HEK293 (cell line): Measurements from ENCODE around the gene CRTC1.
"Not testable (repeated sequence)": the region's sequence is repeated elsewhere in the genome, so short reads cannot be mapped to it uniquely, and the experiment has no call there.

Experiments
- CTCF ChIA-PET: fragments of 350-600 bp; formaldehyde crosslinking; extraction: SDS; loops from one replicate; lab custom pipeline; 2021; ENCODE audit warnings: antibody characterized with exemption; lab: Yijun Ruan, JAX
- POLR2A ChIA-PET: fragments of 300-600 bp; formaldehyde crosslinking; extraction: SDS; loops from one replicate; lab custom pipeline; 2020; ENCODE audit warnings: antibody characterized with exemption, inconsistent platforms; lab: Yijun Ruan, JAX
- H3K27ac ChIP-seq: fragments of 200-500 bp; sonication (Bioruptor generic); 2 replicates; pipeline ENCODE4 v1.5.1; 2014; ENCODE audit warnings: low read depth, low read length, control low read depth, inconsistent platforms; ENCODE audit errors: extremely low read depth
- H3K36me3 ChIP-seq, 2 experiments: fragments of 200-500 bp in 1 of 2; sonication (Bioruptor generic) in 1 of 2; 1 replicate in 1 of 2; 2 replicates in 1 of 2; pipeline ENCODE4 v1.5.1; 2014 to 2017; ENCODE audit warnings: inconsistent platforms in 2 of 2, low read length in 2 of 2; ENCODE audit not compliant: control insufficient read depth in 2 of 2, insufficient read depth in 1 of 2
- H3K4me1 ChIP-seq: fragments of 200-500 bp; sonication (Bioruptor generic); 2 replicates; pipeline ENCODE4 v1.5.1; 2014; ENCODE audit warnings: mild to moderate bottlenecking, low read length, inconsistent platforms; ENCODE audit not compliant: control insufficient read depth, insufficient read depth
- H3K4me3 ChIP-seq: 2 replicates; pipeline ENCODE4 v1.5.1; 2011; ENCODE audit warnings: low read depth, mild to moderate bottlenecking, control low read depth, low read length, moderate library complexity
- H3K9me3 ChIP-seq: fragments of 200-500 bp; sonication (Bioruptor generic); 2 replicates; pipeline ENCODE4 v1.5.1; 2014; ENCODE audit warnings: low read depth, low read length, inconsistent platforms; ENCODE audit not compliant: control insufficient read depth, insufficient read depth
- SP3 ChIP-seq: fragments of 450-650 bp; formaldehyde crosslinking; IDR thresholded peaks from 2 replicates; pipeline ENCODE4 v1.5.1; 2016; ENCODE audit warnings: missing biosample characterization, missing genetic modification characterization
- ZEB2 ChIP-seq: fragments of 450-650 bp; formaldehyde crosslinking; IDR thresholded peaks from 2 replicates; pipeline ENCODE4 v1.5.1; 2016; ENCODE audit warnings: missing biosample characterization, missing genetic modification characterization
- ZNF311 ChIP-seq: fragments of 450-650 bp; formaldehyde crosslinking; IDR thresholded peaks from 2 replicates; pipeline ENCODE4 v1.5.1; 2017; ENCODE audit warnings: missing biosample characterization, missing genetic modification characterization, borderline replicate concordance
- ZNF426 ChIP-seq: fragments of 450-650 bp; formaldehyde crosslinking; IDR thresholded peaks from 2 replicates; pipeline ENCODE4 v1.5.1; 2017; ENCODE audit warnings: missing biosample characterization, missing genetic modification characterization, mild to moderate bottlenecking, inconsistent platforms, moderate library complexity
- ZNF664 ChIP-seq: fragments of 450-650 bp; formaldehyde crosslinking; IDR thresholded peaks from 2 replicates; pipeline ENCODE4 v1.5.1; 2016; ENCODE audit warnings: missing biosample characterization, missing genetic modification characterization
- TF ChIP-seq, protein P1 (sequence below): fragments of 450-650 bp; formaldehyde crosslinking; IDR thresholded peaks from 2 replicates; pipeline ENCODE4 v1.5.1; 2016; ENCODE audit warnings: missing biosample characterization, missing genetic modification characterization
- TF ChIP-seq, protein P2 (sequence below): fragments of 450-650 bp; formaldehyde crosslinking; IDR thresholded peaks from 2 replicates; pipeline ENCODE4 v1.5.1; 2016; ENCODE audit warnings: missing biosample characterization, missing genetic modification characterization
- TF ChIP-seq, protein P3 (sequence below): fragments of 450-650 bp; formaldehyde crosslinking; IDR thresholded peaks from 2 replicates; pipeline ENCODE4 v1.5.1; 2016; ENCODE audit warnings: missing biosample characterization, missing genetic modification characterization
- TF ChIP-seq, protein P4 (sequence below): fragments of 450-650 bp; formaldehyde crosslinking; IDR thresholded peaks from 2 replicates; pipeline ENCODE4 v1.5.1; 2016; ENCODE audit warnings: missing biosample characterization, missing genetic modification characterization

The CRTC1 gene

DNA sequence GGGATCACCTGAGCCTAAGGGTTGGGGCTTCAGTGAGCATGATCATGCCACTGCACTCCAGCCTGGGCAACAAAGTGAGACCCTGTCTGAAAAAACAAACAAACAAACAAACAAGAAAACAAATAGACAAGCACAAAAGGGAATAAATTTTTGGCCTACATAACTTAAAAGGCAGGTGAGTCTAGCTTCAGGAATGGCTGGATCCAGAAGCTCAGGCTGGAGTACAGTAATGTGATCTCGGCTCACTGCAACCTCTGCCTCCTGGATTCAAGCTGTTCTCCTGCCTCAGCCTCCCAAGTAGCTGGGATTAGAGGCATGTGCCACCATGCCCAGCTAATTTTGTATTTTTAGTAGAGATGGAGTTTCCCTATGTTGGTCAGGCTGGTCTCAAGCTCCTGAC lies 3.3 kb upstream of the CRTC1 start:
- H3K4me1 ChIP-seq, H3K9me3 ChIP-seq, H3K27ac ChIP-seq, H3K4me3 ChIP-seq, H3K36me3 ChIP-seq: not testable (repeated sequence)
- 0 out of 2 replicates have a peak, but pooled peaks have one; percentile 25 for TF ChIP-seq ZNF664 (tag by site-specific recombination)
- ChIA-PET CTCF (interaction anchor here (0.6 to 0.7 kb wide), 2 partner anchors 92 to 221 kb away, joined by 3 read pairs; no protein-coding TSS in a partner anchor), POLR2A (interaction anchor here (0.6 kb wide), 2 partner anchors 14 to 72 kb away, joined by 3 to 4 read pairs; no protein-coding TSS in a partner anchor)

DNA sequence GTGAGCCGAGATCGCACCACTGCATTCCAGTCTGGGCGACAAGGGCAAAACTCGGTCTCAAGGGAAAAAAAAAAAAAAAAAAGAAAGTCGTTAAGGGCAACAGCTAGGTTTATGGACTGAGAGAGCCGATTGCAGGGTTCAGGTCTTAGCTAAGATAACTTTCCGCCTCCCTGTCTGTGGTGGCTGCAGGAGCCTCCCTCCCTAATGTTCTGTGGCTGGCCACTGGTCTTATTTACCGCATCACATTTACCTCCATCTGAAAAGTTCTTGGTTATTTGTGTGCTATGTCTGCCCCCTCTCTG lies 722 bp upstream of the CRTC1 start:
- CTCF ChIA-PET = interaction anchor here (1.7 kb wide), 1 partner anchor 89 kb away, joined by 4 read pairs; no protein-coding TSS in a partner anchor
- TF ChIP-seq, protein P1, sequence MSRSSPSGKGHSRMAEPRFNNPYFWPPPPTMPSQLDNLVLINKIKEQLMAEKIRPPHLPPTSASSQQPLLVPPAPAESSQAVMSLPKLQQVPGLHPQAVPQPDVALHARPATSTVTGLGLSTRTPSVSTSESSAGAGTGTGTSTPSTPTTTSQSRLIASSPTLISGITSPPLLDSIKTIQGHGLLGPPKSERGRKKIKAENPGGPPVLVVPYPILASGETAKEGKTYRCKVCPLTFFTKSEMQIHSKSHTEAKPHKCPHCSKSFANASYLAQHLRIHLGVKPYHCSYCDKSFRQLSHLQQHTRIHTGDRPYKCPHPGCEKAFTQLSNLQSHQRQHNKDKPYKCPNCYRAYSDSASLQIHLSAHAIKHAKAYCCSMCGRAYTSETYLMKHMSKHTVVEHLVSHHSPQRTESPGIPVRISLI (tag by site-specific recombination) = peak; percentile 72; the same call in 1 of the 2 replicates
- TF ChIP-seq, protein P2, sequence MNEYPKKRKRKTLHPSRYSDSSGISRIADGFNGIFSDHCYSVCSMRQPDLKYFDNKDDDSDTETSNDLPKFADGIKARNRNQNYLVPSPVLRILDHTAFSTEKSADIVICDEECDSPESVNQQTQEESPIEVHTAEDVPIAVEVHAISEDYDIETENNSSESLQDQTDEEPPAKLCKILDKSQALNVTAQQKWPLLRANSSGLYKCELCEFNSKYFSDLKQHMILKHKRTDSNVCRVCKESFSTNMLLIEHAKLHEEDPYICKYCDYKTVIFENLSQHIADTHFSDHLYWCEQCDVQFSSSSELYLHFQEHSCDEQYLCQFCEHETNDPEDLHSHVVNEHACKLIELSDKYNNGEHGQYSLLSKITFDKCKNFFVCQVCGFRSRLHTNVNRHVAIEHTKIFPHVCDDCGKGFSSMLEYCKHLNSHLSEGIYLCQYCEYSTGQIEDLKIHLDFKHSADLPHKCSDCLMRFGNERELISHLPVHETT (tag by site-specific recombination) = 0 out of 2 replicates have a peak, but pooled peaks have one; percentile 15
- no peak for TF ChIP-seq SP3 (tag by site-specific recombination)
- Histone ChIP-seq H3K36me3 (no peaks in the 10 kb centered on the region), H3K9me3 (no peaks in the 10 kb centered on the region), H3K4me3 (peak overlapping the region; percentile 64; the same call in 1 of the 2 replicates), H3K4me1 (no peaks in the 10 kb centered on the region), H3K27ac (peak overlapping the region; percentile 31; the same call in 1 of the 2 replicates)
- POLR2A ChIA-PET = interaction anchor here (0.7 to 1.5 kb wide), 7 partner anchors 19 to 209 kb away, joined by 3 to 12 read pairs (median 3); no protein-coding TSS in a partner anchor

DNA sequence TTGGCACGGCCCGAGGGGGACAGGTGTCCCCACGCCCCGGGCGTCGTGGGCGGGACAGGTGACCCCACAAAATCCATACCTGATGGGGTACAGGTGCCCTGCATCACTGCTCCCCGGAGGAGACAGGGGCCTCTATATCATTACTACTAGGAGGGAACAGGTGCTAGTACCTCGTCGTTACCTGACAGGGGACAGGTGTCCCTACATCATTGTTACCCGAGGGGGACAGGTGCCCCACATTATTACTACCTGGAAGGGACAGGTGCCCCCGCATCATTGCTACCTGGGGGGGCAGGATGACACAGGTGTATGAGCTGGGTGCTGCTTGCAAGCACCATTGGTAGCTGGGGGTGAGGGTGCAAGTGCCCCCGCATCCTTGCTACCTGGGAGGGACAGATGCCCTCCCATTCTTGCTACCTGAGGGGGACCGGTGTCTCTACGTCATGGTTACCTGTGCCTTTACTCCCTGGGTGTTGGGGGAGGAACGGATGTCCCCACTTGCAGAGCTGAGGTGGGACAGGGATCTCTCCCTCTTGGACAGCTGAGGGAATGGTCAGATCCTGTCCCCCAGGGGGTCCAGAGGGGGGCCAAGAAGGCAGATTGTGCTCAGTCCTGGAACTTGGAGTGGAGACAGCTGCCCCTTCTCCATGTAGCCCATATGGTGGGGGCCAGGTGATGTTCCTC lies 620 bp downstream of the CRTC1 start:
- POLR2A ChIA-PET = no interaction called here
- H3K4me3 ChIP-seq = peak overlapping the region; percentile 73
- TF ChIP-seq, protein P3, sequence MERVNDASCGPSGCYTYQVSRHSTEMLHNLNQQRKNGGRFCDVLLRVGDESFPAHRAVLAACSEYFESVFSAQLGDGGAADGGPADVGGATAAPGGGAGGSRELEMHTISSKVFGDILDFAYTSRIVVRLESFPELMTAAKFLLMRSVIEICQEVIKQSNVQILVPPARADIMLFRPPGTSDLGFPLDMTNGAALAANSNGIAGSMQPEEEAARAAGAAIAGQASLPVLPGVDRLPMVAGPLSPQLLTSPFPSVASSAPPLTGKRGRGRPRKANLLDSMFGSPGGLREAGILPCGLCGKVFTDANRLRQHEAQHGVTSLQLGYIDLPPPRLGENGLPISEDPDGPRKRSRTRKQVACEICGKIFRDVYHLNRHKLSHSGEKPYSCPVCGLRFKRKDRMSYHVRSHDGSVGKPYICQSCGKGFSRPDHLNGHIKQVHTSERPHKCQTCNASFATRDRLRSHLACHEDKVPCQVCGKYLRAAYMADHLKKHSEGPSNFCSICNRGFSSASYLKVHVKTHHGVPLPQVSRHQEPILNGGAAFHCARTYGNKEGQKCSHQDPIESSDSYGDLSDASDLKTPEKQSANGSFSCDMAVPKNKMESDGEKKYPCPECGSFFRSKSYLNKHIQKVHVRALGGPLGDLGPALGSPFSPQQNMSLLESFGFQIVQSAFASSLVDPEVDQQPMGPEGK (tag by site-specific recombination) = peak; percentile 17; the same call in 1 of the 2 replicates
- TF ChIP-seq, protein P4, sequence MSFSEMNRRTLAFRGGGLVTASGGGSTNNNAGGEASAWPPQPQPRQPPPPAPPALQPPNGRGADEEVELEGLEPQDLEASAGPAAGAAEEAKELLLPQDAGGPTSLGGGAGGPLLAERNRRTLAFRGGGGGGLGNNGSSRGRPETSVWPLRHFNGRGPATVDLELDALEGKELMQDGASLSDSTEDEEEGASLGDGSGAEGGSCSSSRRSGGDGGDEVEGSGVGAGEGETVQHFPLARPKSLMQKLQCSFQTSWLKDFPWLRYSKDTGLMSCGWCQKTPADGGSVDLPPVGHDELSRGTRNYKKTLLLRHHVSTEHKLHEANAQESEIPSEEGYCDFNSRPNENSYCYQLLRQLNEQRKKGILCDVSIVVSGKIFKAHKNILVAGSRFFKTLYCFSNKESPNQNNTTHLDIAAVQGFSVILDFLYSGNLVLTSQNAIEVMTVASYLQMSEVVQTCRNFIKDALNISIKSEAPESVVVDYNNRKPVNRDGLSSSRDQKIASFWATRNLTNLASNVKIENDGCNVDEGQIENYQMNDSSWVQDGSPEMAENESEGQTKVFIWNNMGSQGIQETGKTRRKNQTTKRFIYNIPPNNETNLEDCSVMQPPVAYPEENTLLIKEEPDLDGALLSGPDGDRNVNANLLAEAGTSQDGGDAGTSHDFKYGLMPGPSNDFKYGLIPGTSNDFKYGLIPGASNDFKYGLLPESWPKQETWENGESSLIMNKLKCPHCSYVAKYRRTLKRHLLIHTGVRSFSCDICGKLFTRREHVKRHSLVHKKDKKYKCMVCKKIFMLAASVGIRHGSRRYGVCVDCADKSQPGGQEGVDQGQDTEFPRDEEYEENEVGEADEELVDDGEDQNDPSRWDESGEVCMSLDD = peak; percentile 79
- TF ChIP-seq ZNF426 (tag by site-specific recombination) (no peak), ZEB2 (peak; percentile 96), ZNF311 (tag by site-specific recombination) (no peak)
- TF ChIP-seq, all 188 proteins: peak for 3
- CTCF ChIA-PET = no interaction called here
- H3K36me3 ChIP-seq = no peaks in the 10 kb centered on the region
- H3K9me3 ChIP-seq = no peaks in the 10 kb centered on the region
- no peak overlapping the region; the same call in 1 of the 2 replicates for H3K27ac ChIP-seq
- H3K4me1 ChIP-seq = no peaks in the 10 kb centered on the region
